M059J (cell line): ENCODE results near the gene THADA. TPM values are rescaled to one million over a fixed set of nuclear protein-coding genes. Genes with fewer than 3 reads are reported as not detected.

ENCODE experiments used
- DNase-seq: peaks from one replicate; pipeline ENCODE4 v3.0.0-alpha.2; 2012; ENCODE audit warnings: low read depth
- total RNA-seq: library from RNA; depleted of rRNA; stranded (reverse); fragments of >200 nt; shearing (Covaris generic); gene quantifications from 2 replicates; pipeline ENCODE4 v1.2.3, GENCODE V29; 2014

The THADA gene
- total RNA-seq, 1 experiment from 2014 or later: 12.7 TPM

GRCh38 chr2:43210467-43211303 is 385.2 kb downstream of the THADA start:
- no peak for DNase-seq

- DNase-seq: no peak
Measured at GRCh38 chr2:43210125-43210466, 385.7 kb downstream of the THADA start.

- DNase-seq: no peak
Measured at GRCh38 chr2:43209204-43209717, 386.6 kb downstream of the THADA start.

DNA sequence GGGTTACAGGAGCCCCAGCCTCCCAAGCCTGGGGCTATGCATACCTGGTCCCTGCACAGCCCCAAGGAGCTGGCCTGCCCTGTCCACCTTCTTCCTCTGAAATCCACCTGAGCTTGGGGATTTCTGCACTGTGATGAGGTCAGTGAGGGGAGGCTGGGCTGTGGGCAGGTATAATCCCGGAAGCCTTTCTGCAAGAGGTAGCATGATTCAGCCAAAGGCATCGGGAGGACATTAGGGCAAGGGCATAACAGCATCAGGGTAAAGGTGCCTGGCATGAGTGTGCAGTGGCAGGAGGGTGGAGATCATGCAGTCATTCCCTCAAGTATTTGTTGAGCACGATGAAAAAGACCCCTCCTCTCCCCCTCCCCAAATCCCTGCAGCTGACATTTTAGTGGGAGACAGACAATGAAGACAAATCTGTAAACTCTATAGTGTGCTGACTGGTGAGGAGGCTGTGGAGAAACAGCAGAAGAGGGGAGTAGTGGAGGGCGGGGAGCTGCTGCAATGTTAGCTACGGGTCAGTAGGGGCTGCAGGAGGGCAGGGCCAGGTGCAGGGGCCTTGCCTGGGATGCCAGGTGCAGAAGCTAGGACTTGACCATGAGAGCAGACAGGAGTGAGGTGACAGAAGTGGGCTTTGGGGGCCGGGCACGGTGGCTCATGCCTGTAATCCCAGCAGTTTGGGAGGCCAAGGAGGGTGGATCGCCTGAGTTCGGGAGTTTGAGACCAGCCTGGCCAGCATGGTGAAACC is 388.1 kb downstream of the THADA start:
- no peak for DNase-seq

GRCh38 chr2:43206602-43207001 is 389.2 kb downstream of the THADA start:
- no peak for DNase-seq

DNA sequence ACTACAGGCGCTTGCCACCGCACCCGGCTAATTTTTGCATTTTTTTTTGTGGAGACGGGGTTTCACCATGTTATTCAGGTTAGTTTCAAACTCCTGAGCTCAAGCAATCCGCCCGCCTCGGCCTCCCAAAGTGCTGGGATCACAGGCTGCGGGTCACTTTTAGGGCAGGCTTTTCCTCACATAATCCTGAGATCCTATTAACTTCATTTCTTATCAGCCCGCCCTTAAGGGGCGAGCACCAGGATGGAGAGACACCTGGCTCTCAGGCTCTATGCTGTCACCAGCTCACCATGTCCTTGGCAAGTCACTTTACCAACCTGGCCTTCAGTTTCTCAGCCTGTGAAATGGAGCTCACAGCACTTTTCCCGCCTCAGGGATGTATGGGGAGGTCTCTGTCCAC is 392.5 kb downstream of the THADA start:
- no peak for DNase-seq

- DNase-seq: no peak
Measured at GRCh38 chr2:43202289-43202688, 393.5 kb downstream of the THADA start.

DNA sequence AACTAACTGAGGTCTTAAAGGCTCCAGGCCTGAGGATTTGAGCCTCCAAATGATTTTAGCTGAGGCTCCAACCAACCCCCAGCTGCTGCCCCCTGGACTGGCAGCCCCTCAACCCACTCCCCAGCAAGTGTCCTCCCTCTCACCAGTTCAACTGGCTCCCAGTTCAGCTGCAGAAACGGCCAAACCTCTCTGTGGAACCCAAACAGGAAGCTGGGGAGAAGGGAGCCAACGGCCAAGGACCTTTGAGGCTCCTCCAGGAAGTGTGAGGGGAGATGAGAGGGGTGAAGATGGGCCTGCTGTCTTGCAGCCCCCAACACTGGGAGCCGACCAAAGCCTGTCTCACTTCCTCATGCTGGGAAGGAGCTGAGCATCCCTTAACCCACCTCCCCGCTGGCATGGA is 394.3 kb downstream of the THADA start:
- no peak for DNase-seq

GRCh38 chr2:43201016-43201415 is 394.8 kb downstream of the THADA start:
- no peak for DNase-seq

DNA sequence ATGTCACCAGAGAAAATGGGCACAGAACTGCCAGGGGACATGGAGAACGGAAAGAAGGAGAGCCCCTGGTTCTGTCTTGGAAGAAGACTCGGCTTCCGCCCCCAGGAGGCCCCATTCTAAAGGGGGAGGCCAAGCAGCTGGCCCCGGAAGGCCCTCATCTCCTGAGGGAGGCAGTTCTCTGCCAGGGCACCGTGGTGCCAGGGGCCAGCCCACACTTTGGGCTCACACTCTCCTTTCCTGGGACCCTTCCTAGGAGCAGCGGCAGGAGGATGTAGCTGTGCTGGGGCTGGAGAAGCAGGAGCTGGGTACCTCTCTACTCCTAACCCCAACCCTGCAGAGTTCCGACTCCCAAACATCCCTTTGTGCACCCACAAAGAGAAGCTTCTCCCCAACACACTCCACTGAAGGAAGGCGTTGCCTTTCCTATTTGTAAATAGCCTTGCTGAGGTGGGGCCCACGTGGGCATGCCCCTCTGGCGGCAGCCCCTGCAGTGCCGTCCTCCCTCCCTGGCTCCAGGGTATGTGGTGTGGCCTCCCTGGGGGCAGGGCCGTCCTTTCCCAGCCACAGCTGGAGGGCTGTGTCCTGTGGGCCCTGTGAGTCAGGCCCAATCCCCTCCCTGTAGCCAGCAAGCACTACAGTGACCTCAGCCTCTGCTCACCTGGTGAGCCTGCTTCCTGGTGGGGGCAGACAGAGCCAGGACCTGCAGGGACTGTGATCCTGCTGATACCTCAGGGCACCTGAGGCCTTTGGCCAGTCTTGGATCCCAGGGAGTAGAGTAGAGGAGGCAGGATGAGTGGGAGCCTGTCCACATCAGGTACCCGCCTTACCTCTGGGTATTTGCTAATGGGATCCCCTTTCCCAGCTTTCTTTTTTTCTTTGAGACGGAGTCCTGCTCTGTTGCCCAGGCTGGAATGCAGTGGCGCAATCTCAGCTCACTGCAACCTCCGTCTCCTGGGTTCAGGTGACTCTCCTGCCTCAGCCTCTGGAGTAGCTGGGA is 396.0 kb downstream of the THADA start:
- DNase-seq: peak; percentile 54

- DNase-seq: no peak
Measured at GRCh38 chr2:43198263-43198662, 397.6 kb downstream of the THADA start.

- no peak for DNase-seq
Measured at GRCh38 chr2:43197588-43197896, 398.3 kb downstream of the THADA start.

GRCh38 chr2:43196768-43197587 is 398.9 kb downstream of the THADA start:
- peak; percentile 24 for DNase-seq

DNA sequence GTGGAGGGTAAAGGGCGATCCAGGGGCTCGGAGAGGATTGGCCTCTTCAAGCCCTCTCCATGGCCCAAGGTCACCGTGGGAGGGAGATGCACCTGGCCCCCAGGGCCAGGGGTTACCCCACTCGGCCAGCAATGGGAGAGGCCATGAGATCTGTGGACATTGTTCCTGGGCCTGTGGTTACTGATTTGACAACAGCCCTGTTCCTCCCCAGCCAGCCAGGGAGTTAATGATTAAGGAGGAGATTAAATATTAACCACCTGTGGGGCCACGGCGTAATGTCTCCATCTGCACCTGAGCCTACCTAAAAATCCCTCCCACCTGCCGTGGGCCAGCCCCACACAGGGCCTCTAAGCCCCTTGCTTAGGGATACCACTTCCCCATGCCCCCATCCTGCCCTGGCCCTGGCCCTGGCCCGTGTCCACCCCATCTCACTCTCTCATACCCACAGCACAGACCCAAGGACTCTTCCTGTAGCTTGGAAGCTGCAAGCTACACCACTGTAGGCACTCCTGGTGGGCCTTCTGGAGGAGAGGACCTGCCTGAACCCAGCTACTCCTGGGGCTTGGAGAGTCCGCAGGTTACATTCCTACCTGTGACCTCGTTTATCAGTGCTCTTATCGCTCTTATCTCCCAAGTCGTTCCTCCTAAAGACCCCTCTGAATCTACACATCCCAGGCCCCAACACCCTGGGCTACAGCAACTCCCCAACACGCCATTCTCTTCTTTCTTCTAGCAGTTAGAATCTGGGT is 401.5 kb downstream of the THADA start:
- no peak for DNase-seq

GRCh38 chr2:43193652-43194120 is 402.2 kb downstream of the THADA start:
- DNase-seq: no peak

DNA sequence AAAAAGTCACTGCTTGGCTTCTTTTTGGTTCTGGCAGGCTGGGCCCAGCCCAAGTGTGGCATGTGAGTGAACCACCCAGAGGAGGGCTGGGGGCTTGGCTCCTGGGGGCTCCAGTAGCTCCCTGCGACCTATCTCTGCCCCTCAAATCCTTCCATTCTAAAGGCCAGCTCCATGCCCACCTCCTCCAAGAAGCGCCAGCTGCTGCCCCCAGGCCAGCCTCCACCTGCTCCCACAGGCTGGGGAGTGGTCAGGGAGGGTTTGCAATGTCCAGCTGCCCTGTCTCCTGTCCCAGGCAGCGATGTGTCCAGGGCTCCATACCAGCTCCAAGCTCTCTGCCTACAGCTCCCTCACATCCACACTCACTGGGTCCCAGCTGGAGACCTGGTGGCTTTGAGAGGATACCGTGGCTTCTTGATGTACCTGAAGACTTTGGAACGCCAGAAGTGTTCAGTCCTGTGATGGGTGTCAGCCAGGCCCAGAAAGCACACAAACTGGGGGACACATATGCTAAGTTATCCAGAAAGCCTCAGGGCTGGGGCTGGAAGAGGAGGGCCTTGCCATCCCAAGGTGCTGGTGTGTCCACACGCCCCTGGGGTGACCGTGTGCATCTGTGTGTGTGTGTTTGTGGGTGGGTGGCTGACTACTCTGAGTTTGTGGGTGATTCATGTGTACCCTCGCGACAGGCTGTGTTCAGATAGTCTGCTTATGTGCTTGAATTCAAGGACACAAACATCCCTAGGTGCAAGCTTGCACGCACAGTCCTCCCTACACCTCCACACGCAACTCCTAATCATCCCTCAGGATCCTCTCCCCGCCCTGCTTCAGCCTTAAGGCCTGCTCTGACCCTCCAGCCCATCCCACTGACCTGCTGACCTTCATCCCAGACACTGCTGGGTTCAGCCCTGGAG is 402.8 kb downstream of the THADA start:
- DNase-seq: no peak

DNA sequence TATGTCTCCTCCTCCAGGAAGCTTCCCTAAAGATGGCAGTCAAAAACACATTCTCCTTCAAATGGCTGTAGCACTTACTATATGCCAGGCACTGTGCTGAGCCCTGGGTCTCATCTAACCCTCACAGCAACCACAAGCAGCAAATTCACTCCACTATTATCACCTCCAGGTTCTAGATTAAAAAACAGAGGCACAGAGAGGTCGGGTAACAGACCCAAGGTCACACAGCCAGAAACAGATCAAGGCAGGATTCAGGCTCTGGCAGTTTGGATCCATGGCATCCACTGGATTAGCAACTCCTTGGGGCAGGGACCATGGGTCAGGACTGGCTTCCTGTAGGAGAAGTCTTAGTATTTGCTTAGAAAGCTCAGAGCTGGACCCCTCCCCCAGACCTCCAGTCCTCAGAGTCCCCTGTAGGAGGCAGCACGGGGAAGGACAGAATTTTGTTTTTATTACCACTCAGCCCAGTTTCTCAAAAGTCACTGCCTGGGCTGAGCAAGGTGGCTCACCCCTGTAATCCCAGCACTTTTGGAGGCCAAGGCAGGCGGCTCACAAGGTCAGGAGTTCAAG is 403.8 kb downstream of the THADA start:
- no peak for DNase-seq

- DNase-seq: no peak
Measured at GRCh38 chr2:43190311-43191052, 405.4 kb downstream of the THADA start.
